Measurements from ENCODE around the gene SLC6A6.
A peak's percentile ranks its signal among the peaks of the same experiment; 100 is the strongest.
"Not testable (repeated sequence)": the region's sequence is repeated elsewhere in the genome, so short reads cannot be mapped to it uniquely, and the experiment has no call there.

SLC6A6 gene

DNA sequence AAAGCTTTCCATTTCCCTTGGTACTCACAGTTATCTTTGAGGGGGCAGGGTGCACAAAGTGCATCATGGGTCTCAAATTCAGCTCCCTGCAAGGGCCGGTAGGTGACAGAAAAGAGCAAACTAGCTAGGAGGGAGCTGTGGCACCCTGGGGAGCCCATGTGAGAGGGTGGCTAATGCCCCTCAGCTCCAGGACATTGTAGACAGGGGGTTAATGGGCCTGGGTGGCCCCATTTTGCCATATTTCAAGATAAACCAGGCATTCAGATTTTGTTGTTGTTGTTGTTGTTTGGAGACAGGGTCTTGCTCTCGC, 3.7 kb upstream of the SLC6A6 start:
- H3K9ac ChIP-seq (ENCODE audit: low read length in 2 of 2) = no peak overlapping the region
- H3K36me3 ChIP-seq (ENCODE audit: control insufficient read depth in 2 of 2, insufficient read depth in 2 of 2, low read length in 2 of 2) = no peaks in the 10 kb centered on the region
- no peak overlapping the region for H3K27ac ChIP-seq (ENCODE audit: low read length)
- H3K4me3 ChIP-seq (ENCODE audit: low read length in 2 of 2) = no peak overlapping the region
- H3K9me3 ChIP-seq (ENCODE audit: control insufficient read depth in 2 of 2, low read length in 2 of 2) = no peaks in the 10 kb centered on the region
- peaks cover 19% of the 10 kb centered on the region for H3K4me1 ChIP-seq (ENCODE audit: control insufficient read depth, insufficient read depth, low read length)
- H3K27me3 ChIP-seq (ENCODE audit: control insufficient read depth in 1 of 2, insufficient read depth in 2 of 2, low read length in 2 of 2) = no peaks in the 10 kb centered on the region

DNA sequence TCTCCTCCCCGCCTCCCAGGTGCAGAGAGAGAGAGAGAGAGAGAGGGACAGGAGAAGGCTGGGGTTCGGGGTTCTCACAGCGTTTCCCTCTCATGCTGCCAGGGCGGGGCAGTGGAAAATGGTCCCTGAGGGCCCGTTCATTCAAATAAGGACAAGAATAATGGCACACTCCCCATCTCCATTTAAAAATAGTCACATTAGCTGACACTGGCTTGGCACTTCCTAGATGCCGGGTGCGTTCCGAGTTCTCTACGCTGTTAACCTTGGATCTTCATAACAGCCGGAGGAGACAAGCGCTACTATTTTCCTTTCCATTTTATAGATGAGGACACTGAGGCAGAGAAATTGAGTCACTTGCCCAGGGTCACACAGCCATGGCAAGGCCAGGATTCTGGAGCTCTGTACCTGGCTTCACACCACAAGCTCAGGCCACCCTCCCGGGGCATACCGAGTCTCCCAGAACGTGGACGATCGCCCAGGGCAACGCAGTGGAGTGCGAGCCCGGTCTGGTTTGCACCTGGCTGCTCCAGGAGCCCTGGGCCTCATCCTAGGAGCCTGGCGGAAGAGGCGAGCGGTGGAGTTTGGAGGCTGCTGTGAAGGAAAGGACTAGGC, 608 bp upstream of the SLC6A6 start:
- Histone ChIP-seq H3K4me1 (ENCODE audit: control insufficient read depth, insufficient read depth, low read length) (peaks cover 41% of the 10 kb centered on the region), H3K9me3 (ENCODE audit: control insufficient read depth in 2 of 2, low read length in 2 of 2) (no peaks in the 10 kb centered on the region), H3K4me3 (ENCODE audit: low read length in 2 of 2) (peak overlapping the region; percentile 14 to 82), H3K27me3 (ENCODE audit: control insufficient read depth in 1 of 2, insufficient read depth in 2 of 2, low read length in 2 of 2) (no peaks in the 10 kb centered on the region), H3K36me3 (ENCODE audit: control insufficient read depth in 2 of 2, insufficient read depth in 2 of 2, low read length in 2 of 2) (no peaks in the 10 kb centered on the region), H3K27ac (ENCODE audit: low read length) (no peak overlapping the region), H3K9ac (ENCODE audit: low read length in 2 of 2) (peak overlapping the region in 1 of 2 donors; percentile 13)

GRCh38 chr3:14403619-14404155, 1.3 kb downstream of the SLC6A6 start:
- Histone ChIP-seq H3K27me3 (ENCODE audit: control insufficient read depth in 1 of 2, insufficient read depth in 2 of 2, low read length in 2 of 2) (no peaks in the 10 kb centered on the region), H3K36me3 (ENCODE audit: control insufficient read depth in 2 of 2, insufficient read depth in 2 of 2, low read length in 2 of 2) (no peaks in the 10 kb centered on the region), H3K9ac (ENCODE audit: low read length in 2 of 2) (peak overlapping the region; percentile 64), H3K4me3 (ENCODE audit: low read length in 2 of 2) (peak overlapping the region; percentile 82 to 85), H3K4me1 (ENCODE audit: control insufficient read depth, insufficient read depth, low read length) (peaks cover 41% of the 10 kb centered on the region), H3K27ac (ENCODE audit: low read length) (peak overlapping the region; percentile 11), H3K9me3 (ENCODE audit: control insufficient read depth in 2 of 2, low read length in 2 of 2) (no peaks in the 10 kb centered on the region)

- H3K36me3 ChIP-seq (ENCODE audit: control insufficient read depth in 2 of 2, insufficient read depth in 2 of 2, low read length in 2 of 2) = no peaks in the 10 kb centered on the region
- no peak overlapping the region for H3K9ac ChIP-seq (ENCODE audit: low read length in 2 of 2)
- H3K27ac ChIP-seq (ENCODE audit: low read length) = no peak overlapping the region
- H3K9me3 ChIP-seq (ENCODE audit: control insufficient read depth in 2 of 2, low read length in 2 of 2) = no peaks in the 10 kb centered on the region
- peaks cover 41% of the 10 kb centered on the region for H3K4me1 ChIP-seq (ENCODE audit: control insufficient read depth, insufficient read depth, low read length)
- H3K27me3 ChIP-seq (ENCODE audit: control insufficient read depth in 1 of 2, insufficient read depth in 2 of 2, low read length in 2 of 2) = no peaks in the 10 kb centered on the region
- H3K4me3 ChIP-seq (ENCODE audit: low read length in 2 of 2) = peak overlapping the region; percentile 82 to 85
Observed at GRCh38 chr3:14404186-14404585, 1.8 kb downstream of the SLC6A6 start.

GRCh38 chr3:14404631-14405359, 2.4 kb downstream of the SLC6A6 start:
- Histone ChIP-seq H3K27ac (ENCODE audit: low read length) (no peak overlapping the region), H3K36me3 (ENCODE audit: control insufficient read depth in 2 of 2, insufficient read depth in 2 of 2, low read length in 2 of 2) (no peaks in the 10 kb centered on the region), H3K9ac (ENCODE audit: low read length in 2 of 2) (no peak overlapping the region), H3K4me1 (ENCODE audit: control insufficient read depth, insufficient read depth, low read length) (peaks cover 41% of the 10 kb centered on the region), H3K27me3 (ENCODE audit: control insufficient read depth in 1 of 2, insufficient read depth in 2 of 2, low read length in 2 of 2) (no peaks in the 10 kb centered on the region), H3K4me3 (ENCODE audit: low read length in 2 of 2) (peak overlapping the region in 1 of 2 donors; percentile 82), H3K9me3 (ENCODE audit: control insufficient read depth in 2 of 2, low read length in 2 of 2) (no peaks in the 10 kb centered on the region)

DNA sequence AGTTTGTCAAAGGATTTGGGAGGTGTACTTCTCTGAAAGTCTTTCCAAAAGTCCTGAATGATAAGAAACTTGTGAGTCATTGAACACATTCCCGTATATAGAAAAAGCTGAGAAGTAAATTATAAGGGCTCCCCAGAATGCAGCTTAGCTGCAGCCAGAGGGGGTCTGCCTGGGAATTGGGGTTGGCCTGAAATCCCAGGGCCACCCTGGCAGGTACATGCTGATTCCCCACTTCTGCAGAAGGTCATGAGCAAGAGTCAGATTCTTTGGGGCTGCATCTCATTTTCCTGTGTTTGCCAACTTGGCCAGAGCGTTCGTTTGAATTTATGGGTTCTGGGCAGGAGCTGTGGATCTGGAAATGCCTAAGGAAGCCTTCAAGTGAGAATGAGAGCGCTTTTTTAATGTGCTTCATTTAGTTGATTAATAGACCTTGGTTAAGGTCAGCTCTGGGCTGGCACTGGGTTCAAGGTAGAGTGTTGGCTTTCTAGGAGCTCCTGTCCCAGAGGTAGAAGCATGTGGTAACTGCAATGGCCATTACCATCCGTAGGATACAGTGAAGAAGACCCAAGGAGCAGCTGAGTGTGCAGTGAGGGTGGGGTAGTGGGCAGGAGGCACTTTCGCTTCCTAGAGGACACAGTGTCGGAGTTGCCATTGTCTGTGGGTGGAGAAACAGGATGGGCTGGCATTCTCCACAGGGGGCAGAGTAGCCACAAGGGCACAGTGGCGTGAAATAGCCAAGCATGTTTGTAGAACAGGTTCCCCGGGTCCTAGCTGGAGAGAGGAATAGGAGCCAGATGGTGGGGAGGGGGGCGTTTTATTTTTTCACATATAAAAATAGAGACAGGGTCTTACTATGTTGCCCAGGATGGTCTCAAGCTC, 3.2 kb downstream of the SLC6A6 start:
- H3K27me3 ChIP-seq (ENCODE audit: control insufficient read depth in 1 of 2, insufficient read depth in 2 of 2, low read length in 2 of 2) = no peaks in the 10 kb centered on the region
- H3K4me1 ChIP-seq (ENCODE audit: control insufficient read depth, insufficient read depth, low read length) = peaks cover 41% of the 10 kb centered on the region
- H3K36me3 ChIP-seq (ENCODE audit: control insufficient read depth in 2 of 2, insufficient read depth in 2 of 2, low read length in 2 of 2) = no peaks in the 10 kb centered on the region
- H3K27ac ChIP-seq (ENCODE audit: low read length) = no peak overlapping the region
- no peak overlapping the region for H3K9ac ChIP-seq (ENCODE audit: low read length in 2 of 2)
- peak overlapping the region in 1 of 2 donors; percentile 35 for H3K4me3 ChIP-seq (ENCODE audit: low read length in 2 of 2)
- H3K9me3 ChIP-seq (ENCODE audit: control insufficient read depth in 2 of 2, low read length in 2 of 2) = no peaks in the 10 kb centered on the region

- no peaks in the 10 kb centered on the region for H3K9me3 ChIP-seq (ENCODE audit: control insufficient read depth in 2 of 2, low read length in 2 of 2)
- no peak overlapping the region for H3K27ac ChIP-seq (ENCODE audit: low read length)
- no peaks in the 10 kb centered on the region for H3K36me3 ChIP-seq (ENCODE audit: control insufficient read depth in 2 of 2, insufficient read depth in 2 of 2, low read length in 2 of 2)
- H3K4me1 ChIP-seq (ENCODE audit: control insufficient read depth, insufficient read depth, low read length) = peaks cover 42% of the 10 kb centered on the region
- no peak overlapping the region for H3K4me3 ChIP-seq (ENCODE audit: low read length in 2 of 2)
- H3K27me3 ChIP-seq (ENCODE audit: control insufficient read depth in 1 of 2, insufficient read depth in 2 of 2, low read length in 2 of 2) = no peaks in the 10 kb centered on the region
- H3K9ac ChIP-seq (ENCODE audit: low read length in 2 of 2) = no peak overlapping the region
Observed at GRCh38 chr3:14406336-14406735, 3.9 kb downstream of the SLC6A6 start.

DNA sequence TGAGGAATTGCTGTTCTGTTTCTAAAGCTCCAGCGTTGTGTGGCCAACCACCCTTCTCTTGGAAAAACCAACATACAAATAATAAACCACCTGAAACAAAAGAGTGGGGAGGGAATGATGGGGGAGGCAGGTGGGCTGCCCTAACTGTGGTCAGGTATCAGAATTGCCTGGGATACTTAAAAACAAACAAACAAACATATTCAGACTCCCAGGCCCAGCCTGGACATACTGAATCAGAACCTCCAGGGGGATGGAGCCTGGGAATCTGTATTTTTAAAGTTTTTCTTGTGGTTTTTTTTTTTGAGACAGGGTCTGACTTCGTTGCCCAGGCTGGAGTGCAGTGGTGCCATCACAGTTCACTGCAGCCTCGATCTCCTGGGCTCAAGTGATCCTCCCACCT, 4.4 kb downstream of the SLC6A6 start:
- H3K9ac ChIP-seq (ENCODE audit: low read length in 2 of 2) = no peak overlapping the region
- H3K4me1 ChIP-seq (ENCODE audit: control insufficient read depth, insufficient read depth, low read length) = peaks cover 42% of the 10 kb centered on the region
- H3K9me3 ChIP-seq (ENCODE audit: control insufficient read depth in 2 of 2, low read length in 2 of 2) = no peaks in the 10 kb centered on the region
- H3K4me3 ChIP-seq (ENCODE audit: low read length in 2 of 2) = no peak overlapping the region
- H3K36me3 ChIP-seq (ENCODE audit: control insufficient read depth in 2 of 2, insufficient read depth in 2 of 2, low read length in 2 of 2) = no peaks in the 10 kb centered on the region
- H3K27me3 ChIP-seq (ENCODE audit: control insufficient read depth in 1 of 2, insufficient read depth in 2 of 2, low read length in 2 of 2) = no peaks in the 10 kb centered on the region
- H3K27ac ChIP-seq (ENCODE audit: low read length) = no peak overlapping the region

GRCh38 chr3:14407203-14407602, 4.8 kb downstream of the SLC6A6 start:
- peaks cover 38% of the 10 kb centered on the region for H3K4me1 ChIP-seq (ENCODE audit: control insufficient read depth, insufficient read depth, low read length)
- H3K27me3 ChIP-seq (ENCODE audit: control insufficient read depth in 1 of 2, insufficient read depth in 2 of 2, low read length in 2 of 2) = no peaks in the 10 kb centered on the region
- no peak overlapping the region for H3K9ac ChIP-seq (ENCODE audit: low read length in 2 of 2)
- H3K27ac ChIP-seq (ENCODE audit: low read length) = no peak overlapping the region
- H3K4me3 ChIP-seq (ENCODE audit: low read length in 2 of 2) = no peak overlapping the region
- no peaks in the 10 kb centered on the region for H3K36me3 ChIP-seq (ENCODE audit: control insufficient read depth in 2 of 2, insufficient read depth in 2 of 2, low read length in 2 of 2)
- H3K9me3 ChIP-seq (ENCODE audit: control insufficient read depth in 2 of 2, low read length in 2 of 2) = no peaks in the 10 kb centered on the region

- H3K36me3 ChIP-seq (ENCODE audit: control insufficient read depth in 2 of 2, insufficient read depth in 2 of 2, low read length in 2 of 2); H3K4me3 ChIP-seq (ENCODE audit: low read length in 2 of 2); H3K27me3 ChIP-seq (ENCODE audit: control insufficient read depth in 1 of 2, insufficient read depth in 2 of 2, low read length in 2 of 2); H3K9ac ChIP-seq (ENCODE audit: low read length in 2 of 2); H3K27ac ChIP-seq (ENCODE audit: low read length); H3K9me3 ChIP-seq (ENCODE audit: control insufficient read depth in 2 of 2, low read length in 2 of 2): not testable (repeated sequence)
- H3K4me1 ChIP-seq (ENCODE audit: control insufficient read depth, insufficient read depth, low read length) = peaks cover 18% of the 10 kb centered on the region
Observed at GRCh38 chr3:14409779-14410063, 7.3 kb downstream of the SLC6A6 start.

All from stomach smooth muscle (tissue), 2 donors.